WTC11 (cell line): ENCODE results near the gene RTN4. TPM values are rescaled to one million over a fixed set of nuclear protein-coding genes. Genes with fewer than 3 reads are reported as not detected.

Experiments
- ATAC-seq: fragments of 200-7000 bp; cut with Tn5 transposase; 2 replicates; pipeline ENCODE4 v1.10.0; 2021; ENCODE audit warnings: mild to moderate bottlenecking, moderate library complexity
- CTCF ChIA-PET: fragments of 300-600 bp; sonication (Branson Sonifier 250); formaldehyde crosslinking; loops from one replicate; lab custom pipeline; 2021; ENCODE audit warnings: antibody characterized with exemption; lab: Charles Lee
- POLR2A ChIA-PET: fragments of 350-600 bp; sonication (Branson Sonifier 250); formaldehyde crosslinking; loops from one replicate; lab custom pipeline; 2021; ENCODE audit warnings: antibody characterized with exemption; lab: Charles Lee
- DNase-seq: peaks from one replicate; pipeline ENCODE4 v3.0.0; 2021; ENCODE audit warnings: low spot score
- H3K27ac Mint-ChIP-seq: 2 replicates; pipeline ENCODE4 v1.8.0; 2021; ENCODE audit warnings: mixed read lengths
- H3K27me3 Mint-ChIP-seq: 2 replicates; pipeline ENCODE4 v1.8.0; 2021; ENCODE audit warnings: low read depth, mild to moderate bottlenecking, moderate library complexity, mixed read lengths
- H3K36me3 Mint-ChIP-seq: 2 replicates; pipeline ENCODE4 v1.8.0; 2021; ENCODE audit warnings: mixed read lengths
- H3K4me1 Mint-ChIP-seq: 2 replicates; pipeline ENCODE4 v1.8.0; 2022; ENCODE audit warnings: mixed read lengths
- H3K4me3 Mint-ChIP-seq: 2 replicates; pipeline ENCODE4 v1.8.0; 2021; ENCODE audit warnings: mild to moderate bottlenecking, moderate library complexity, mixed read lengths
- H3K9me3 Mint-ChIP-seq: 2 replicates; pipeline ENCODE4 v1.8.0; 2021; ENCODE audit warnings: mixed read lengths
- CBFB ChIP-seq: sonication (generic); formaldehyde crosslinking; IDR thresholded peaks from 2 replicates; pipeline ENCODE4 v1.8.1; 2022; ENCODE audit warnings: mild to moderate bottlenecking, low read depth, missing genetic modification reagents
- ESRRA ChIP-seq: sonication (generic); formaldehyde crosslinking; IDR thresholded peaks from 2 replicates; pipeline ENCODE4 v1.8.1; 2022; ENCODE audit warnings: mild to moderate bottlenecking, missing genetic modification reagents, borderline replicate concordance
- FOXK1 ChIP-seq: sonication (generic); formaldehyde crosslinking; IDR thresholded peaks from 2 replicates; pipeline ENCODE4 v1.8.0; 2022; ENCODE audit warnings: mild to moderate bottlenecking, moderate library complexity, missing genetic modification reagents
- IRF2 ChIP-seq: sonication (generic); formaldehyde crosslinking; IDR thresholded peaks from 2 replicates; pipeline ENCODE4 v1.8.0; 2022; ENCODE audit warnings: low read depth, missing genetic modification reagents, borderline replicate concordance
- JAZF1 ChIP-seq: fragments of 250-450 bp; sonication (Bioruptor Pico); IDR thresholded peaks from 2 replicates; pipeline ENCODE4 v1.9.0; 2021; ENCODE audit warnings: moderate library complexity, mild to moderate bottlenecking, inconsistent platforms
- JUN ChIP-seq: sonication (generic); formaldehyde crosslinking; IDR thresholded peaks from 2 replicates; pipeline ENCODE4 v1.8.0; 2023; ENCODE audit warnings: mild to moderate bottlenecking, missing genetic modification reagents
- NR1H2 ChIP-seq: sonication (generic); formaldehyde crosslinking; IDR thresholded peaks from 2 replicates; pipeline ENCODE4 v1.9.0; 2021; ENCODE audit warnings: mild to moderate bottlenecking, moderate library complexity, missing genetic modification reagents
- NR2C2 ChIP-seq: sonication (generic); formaldehyde crosslinking; IDR thresholded peaks from 2 replicates; pipeline ENCODE4 v1.8.0; 2022; ENCODE audit warnings: mild to moderate bottlenecking, missing genetic modification reagents
- TCF7 ChIP-seq: sonication (generic); formaldehyde crosslinking; IDR thresholded peaks from 2 replicates; pipeline ENCODE4 v1.8.0; 2022; ENCODE audit warnings: mild to moderate bottlenecking, low read depth, missing genetic modification reagents, moderate library complexity
- TEAD1 ChIP-seq: sonication (generic); formaldehyde crosslinking; IDR thresholded peaks from 2 replicates; pipeline ENCODE4 v1.8.0; 2022; ENCODE audit warnings: mild to moderate bottlenecking, missing genetic modification reagents
- ZNF396 ChIP-seq: fragments of 250-450 bp; sonication (Bioruptor Pico); IDR thresholded peaks from 2 replicates; pipeline ENCODE4 v1.8.0; 2021; ENCODE audit warnings: mild to moderate bottlenecking, moderate library complexity, borderline replicate concordance
- ZNF416 ChIP-seq: fragments of 250-450 bp; sonication (Bioruptor Pico); IDR thresholded peaks from 2 replicates; pipeline ENCODE4 v1.9.0; 2021; ENCODE audit warnings: mild to moderate bottlenecking, inconsistent platforms
- ZNF423 ChIP-seq: fragments of 250-450 bp; sonication (Bioruptor Pico); IDR thresholded peaks from 2 replicates; pipeline ENCODE4 v2.1.2; 2022; ENCODE audit warnings: mild to moderate bottlenecking, moderate library complexity
- total RNA-seq: library from RNA; stranded (reverse); gene quantifications from 3 replicates; pipeline ENCODE4 v1.2.3, GENCODE V29; 2021
- TF ChIP-seq, protein P1 (sequence below): sonication (generic); formaldehyde crosslinking; IDR thresholded peaks from 2 replicates; pipeline ENCODE4 v1.8.0; 2022; ENCODE audit warnings: missing genetic modification reagents
- TF ChIP-seq, protein P2 (sequence below): sonication (generic); formaldehyde crosslinking; IDR thresholded peaks from 2 replicates; pipeline ENCODE4 v1.8.1; 2023; ENCODE audit warnings: mild to moderate bottlenecking, missing genetic modification reagents
- TF ChIP-seq, protein P3 (sequence below): sonication (generic); formaldehyde crosslinking; IDR thresholded peaks from 2 replicates; pipeline ENCODE4 v1.8.0; 2023; ENCODE audit warnings: missing genetic modification reagents, mild to moderate bottlenecking, borderline replicate concordance
- TF ChIP-seq, protein P4 (sequence below): sonication (generic); formaldehyde crosslinking; IDR thresholded peaks from 2 replicates; pipeline ENCODE4 v1.8.0; 2022; ENCODE audit warnings: mild to moderate bottlenecking, missing genetic modification reagents

Gene RTN4
- total RNA-seq, 1 experiment from 2014 or later = 202 TPM

DNA sequence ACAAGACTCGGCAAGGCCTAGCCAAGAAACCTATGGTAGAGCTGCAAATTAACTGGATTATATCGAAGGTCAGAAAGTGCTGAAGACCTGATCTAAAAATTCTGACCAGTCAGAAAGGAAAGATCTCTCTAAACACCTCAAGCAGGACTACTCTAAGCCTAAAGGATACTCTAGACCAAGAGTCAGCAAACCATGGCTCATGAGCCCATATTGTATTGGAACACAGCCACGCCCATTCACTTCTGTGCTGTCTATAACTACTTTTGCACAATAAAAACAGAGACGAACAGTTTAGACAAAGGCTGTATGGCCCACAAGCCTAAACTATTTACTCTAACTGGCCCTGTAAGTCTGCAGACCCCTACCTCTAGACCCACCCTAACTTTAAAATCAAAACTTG is 18.7 kb downstream of the RTN4 start:
- Mint-ChIP-seq H3K36me3 (no peaks in the 10 kb centered on the region; the same call in 1 of the 2 replicates), H3K27me3 (no peaks in the 10 kb centered on the region), H3K9me3 (0 out of 2 replicates have a peak, but pooled peaks cover under 1% of the 10 kb centered on the region), H3K27ac (peak overlapping the region; percentile 57), H3K4me3 (no peak overlapping the region), H3K4me1 (peaks cover 28% of the 10 kb centered on the region)
- no peak for DNase-seq
- ChIA-PET POLR2A (no interaction called here), CTCF (interaction anchor here (0.6 to 1.4 kb wide), 2 partner anchors 132 to 135 kb away, joined by 4 to 5 read pairs; no protein-coding TSS in a partner anchor)
- no peak for TF ChIP-seq CBFB (CRISPR knock-in tag)
- TF ChIP-seq, protein P1, sequence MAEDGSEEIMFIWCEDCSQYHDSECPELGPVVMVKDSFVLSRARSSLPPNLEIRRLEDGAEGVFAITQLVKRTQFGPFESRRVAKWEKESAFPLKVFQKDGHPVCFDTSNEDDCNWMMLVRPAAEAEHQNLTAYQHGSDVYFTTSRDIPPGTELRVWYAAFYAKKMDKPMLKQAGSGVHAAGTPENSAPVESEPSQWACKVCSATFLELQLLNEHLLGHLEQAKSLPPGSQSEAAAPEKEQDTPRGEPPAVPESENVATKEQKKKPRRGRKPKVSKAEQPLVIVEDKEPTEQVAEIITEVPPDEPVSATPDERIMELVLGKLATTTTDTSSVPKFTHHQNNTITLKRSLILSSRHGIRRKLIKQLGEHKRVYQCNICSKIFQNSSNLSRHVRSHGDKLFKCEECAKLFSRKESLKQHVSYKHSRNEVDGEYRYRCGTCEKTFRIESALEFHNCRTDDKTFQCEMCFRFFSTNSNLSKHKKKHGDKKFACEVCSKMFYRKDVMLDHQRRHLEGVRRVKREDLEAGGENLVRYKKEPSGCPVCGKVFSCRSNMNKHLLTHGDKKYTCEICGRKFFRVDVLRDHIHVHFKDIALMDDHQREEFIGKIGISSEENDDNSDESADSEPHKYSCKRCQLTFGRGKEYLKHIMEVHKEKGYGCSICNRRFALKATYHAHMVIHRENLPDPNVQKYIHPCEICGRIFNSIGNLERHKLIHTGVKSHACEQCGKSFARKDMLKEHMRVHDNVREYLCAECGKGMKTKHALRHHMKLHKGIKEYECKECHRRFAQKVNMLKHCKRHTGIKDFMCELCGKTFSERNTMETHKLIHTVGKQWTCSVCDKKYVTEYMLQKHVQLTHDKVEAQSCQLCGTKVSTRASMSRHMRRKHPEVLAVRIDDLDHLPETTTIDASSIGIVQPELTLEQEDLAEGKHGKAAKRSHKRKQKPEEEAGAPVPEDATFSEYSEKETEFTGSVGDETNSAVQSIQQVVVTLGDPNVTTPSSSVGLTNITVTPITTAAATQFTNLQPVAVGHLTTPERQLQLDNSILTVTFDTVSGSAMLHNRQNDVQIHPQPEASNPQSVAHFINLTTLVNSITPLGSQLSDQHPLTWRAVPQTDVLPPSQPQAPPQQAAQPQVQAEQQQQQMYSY (CRISPR knock-in tag) = no peak
- no peak for TF ChIP-seq ZNF396 (CRISPR knock-in tag)
- no peak for TF ChIP-seq ZNF416 (CRISPR knock-in tag)
- TF ChIP-seq ZNF423 (CRISPR knock-in tag) = no peak
- no peak for TF ChIP-seq JUN (CRISPR knock-in tag)
- TF ChIP-seq FOXK1 (CRISPR knock-in tag) = no peak
- no peak for TF ChIP-seq TEAD1 (CRISPR knock-in tag)
- no peak for TF ChIP-seq TCF7 (CRISPR knock-in tag)
- TF ChIP-seq JAZF1 = no peak
- no peak; the same call in none of the 2 replicates for ATAC-seq

DNA sequence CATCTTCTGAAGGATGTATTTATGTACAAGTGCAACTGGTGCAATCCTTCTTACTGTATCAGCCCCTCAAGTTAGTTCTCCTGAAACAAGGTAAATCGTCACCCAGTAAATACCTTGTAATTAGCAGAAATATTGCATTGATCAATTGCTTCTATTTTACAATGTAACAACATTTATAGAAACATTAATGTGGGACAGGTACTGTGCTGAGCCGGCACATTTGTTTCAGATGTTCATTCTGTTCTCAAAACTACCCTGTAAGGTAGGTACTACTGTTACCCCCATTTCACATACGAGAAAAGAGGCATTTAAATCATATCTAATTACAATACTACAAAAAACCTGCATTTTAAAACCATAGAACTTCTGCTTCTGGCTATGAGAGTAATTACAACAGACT is 19.5 kb downstream of the RTN4 start:
- DNase-seq (no peak), ATAC-seq (no peak)
- H3K27ac Mint-ChIP-seq = no peak overlapping the region
- TF ChIP-seq ESRRA = no peak
- TF ChIP-seq JAZF1 = no peak
- TF ChIP-seq NR2C2 (CRISPR knock-in tag) = no peak
- TF ChIP-seq, protein P2, sequence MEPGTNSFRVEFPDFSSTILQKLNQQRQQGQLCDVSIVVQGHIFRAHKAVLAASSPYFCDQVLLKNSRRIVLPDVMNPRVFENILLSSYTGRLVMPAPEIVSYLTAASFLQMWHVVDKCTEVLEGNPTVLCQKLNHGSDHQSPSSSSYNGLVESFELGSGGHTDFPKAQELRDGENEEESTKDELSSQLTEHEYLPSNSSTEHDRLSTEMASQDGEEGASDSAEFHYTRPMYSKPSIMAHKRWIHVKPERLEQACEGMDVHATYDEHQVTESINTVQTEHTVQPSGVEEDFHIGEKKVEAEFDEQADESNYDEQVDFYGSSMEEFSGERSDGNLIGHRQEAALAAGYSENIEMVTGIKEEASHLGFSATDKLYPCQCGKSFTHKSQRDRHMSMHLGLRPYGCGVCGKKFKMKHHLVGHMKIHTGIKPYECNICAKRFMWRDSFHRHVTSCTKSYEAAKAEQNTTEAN = no peak
- TF ChIP-seq, protein P3, sequence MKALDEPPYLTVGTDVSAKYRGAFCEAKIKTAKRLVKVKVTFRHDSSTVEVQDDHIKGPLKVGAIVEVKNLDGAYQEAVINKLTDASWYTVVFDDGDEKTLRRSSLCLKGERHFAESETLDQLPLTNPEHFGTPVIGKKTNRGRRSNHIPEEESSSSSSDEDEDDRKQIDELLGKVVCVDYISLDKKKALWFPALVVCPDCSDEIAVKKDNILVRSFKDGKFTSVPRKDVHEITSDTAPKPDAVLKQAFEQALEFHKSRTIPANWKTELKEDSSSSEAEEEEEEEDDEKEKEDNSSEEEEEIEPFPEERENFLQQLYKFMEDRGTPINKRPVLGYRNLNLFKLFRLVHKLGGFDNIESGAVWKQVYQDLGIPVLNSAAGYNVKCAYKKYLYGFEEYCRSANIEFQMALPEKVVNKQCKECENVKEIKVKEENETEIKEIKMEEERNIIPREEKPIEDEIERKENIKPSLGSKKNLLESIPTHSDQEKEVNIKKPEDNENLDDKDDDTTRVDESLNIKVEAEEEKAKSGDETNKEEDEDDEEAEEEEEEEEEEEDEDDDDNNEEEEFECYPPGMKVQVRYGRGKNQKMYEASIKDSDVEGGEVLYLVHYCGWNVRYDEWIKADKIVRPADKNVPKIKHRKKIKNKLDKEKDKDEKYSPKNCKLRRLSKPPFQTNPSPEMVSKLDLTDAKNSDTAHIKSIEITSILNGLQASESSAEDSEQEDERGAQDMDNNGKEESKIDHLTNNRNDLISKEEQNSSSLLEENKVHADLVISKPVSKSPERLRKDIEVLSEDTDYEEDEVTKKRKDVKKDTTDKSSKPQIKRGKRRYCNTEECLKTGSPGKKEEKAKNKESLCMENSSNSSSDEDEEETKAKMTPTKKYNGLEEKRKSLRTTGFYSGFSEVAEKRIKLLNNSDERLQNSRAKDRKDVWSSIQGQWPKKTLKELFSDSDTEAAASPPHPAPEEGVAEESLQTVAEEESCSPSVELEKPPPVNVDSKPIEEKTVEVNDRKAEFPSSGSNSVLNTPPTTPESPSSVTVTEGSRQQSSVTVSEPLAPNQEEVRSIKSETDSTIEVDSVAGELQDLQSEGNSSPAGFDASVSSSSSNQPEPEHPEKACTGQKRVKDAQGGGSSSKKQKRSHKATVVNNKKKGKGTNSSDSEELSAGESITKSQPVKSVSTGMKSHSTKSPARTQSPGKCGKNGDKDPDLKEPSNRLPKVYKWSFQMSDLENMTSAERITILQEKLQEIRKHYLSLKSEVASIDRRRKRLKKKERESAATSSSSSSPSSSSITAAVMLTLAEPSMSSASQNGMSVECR (CRISPR knock-in tag) = no peak
- TF ChIP-seq IRF2 (CRISPR knock-in tag) = no peak
- TF ChIP-seq, protein P4, sequence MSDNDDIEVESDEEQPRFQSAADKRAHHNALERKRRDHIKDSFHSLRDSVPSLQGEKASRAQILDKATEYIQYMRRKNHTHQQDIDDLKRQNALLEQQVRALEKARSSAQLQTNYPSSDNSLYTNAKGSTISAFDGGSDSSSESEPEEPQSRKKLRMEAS (CRISPR knock-in tag) = no peak
- no peak for TF ChIP-seq NR1H2
- H3K4me3 Mint-ChIP-seq = no peak overlapping the region
- no peaks in the 10 kb centered on the region for H3K9me3 Mint-ChIP-seq
- H3K4me1 Mint-ChIP-seq = peaks cover 26% of the 10 kb centered on the region
- no peaks in the 10 kb centered on the region for H3K36me3 Mint-ChIP-seq
- ChIA-PET POLR2A (no interaction called here), CTCF (interaction anchor here (1.4 kb wide), 1 partner anchor 131 kb away, joined by 4 read pairs; no protein-coding TSS in a partner anchor)
- no peaks in the 10 kb centered on the region for H3K27me3 Mint-ChIP-seq
